ENCODE results near the gene XRRA1.
"Not testable (repeated sequence)": the region's sequence is repeated elsewhere in the genome, so short reads cannot be mapped to it uniquely, and the experiment has no call there.

Gene XRRA1

DNA sequence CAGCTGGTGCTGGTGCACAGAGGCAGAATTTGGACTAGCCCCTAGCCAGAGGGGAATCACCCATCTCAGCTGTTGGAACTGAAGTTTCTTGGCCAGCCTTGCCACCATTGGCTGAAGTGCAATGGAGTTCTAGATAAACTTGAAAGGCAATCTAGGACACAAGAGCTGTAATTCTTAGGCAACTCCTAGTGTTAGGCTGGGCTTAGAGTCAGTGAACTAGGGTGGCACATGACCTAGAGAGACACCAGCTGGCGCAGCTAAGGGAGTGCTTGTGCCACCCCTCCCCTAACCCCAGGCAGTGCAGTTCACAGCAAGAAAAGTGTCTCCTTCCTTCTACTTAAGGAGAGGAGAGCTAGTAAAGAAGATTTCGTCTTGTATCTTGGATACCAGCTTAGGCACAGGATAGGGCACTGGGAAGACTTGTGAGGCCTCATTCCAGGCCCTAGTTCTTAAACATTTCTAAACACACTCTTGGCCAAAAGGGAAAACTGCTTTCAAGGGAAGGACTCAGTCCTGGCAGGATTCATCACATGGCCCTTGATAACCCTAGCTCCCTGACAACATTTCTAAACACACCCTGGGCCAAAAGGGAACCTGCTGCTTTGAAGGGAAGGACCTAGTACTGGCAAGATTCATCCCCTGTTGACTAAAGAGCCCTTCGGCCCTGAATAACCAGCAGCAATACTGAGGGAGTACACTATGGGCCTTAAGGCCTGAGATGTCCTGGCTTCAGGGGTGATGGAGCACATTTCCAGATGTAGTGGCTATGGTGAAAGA lies 53.4 kb downstream of the XRRA1 start:
- no peak for ATAC-seq

DNA sequence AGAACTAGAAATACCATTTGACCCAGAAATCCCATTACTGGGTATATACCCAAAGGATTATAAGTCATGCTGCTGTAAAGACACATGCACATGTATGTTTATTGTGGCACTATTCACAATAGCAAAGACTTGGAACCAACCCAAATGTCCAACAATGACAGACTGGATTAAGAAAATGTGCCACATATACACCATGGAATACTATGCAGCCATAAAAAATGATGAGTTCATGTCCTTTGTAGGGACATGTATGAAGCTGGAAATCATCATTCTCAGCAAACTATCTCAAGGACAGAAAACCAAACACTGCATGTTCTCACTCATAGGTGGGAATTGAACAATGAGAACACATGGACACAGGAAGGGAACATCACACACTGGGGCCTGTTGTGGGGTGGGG lies 55.9 kb downstream of the XRRA1 start:
- ATAC-seq = not testable (repeated sequence)

DNA sequence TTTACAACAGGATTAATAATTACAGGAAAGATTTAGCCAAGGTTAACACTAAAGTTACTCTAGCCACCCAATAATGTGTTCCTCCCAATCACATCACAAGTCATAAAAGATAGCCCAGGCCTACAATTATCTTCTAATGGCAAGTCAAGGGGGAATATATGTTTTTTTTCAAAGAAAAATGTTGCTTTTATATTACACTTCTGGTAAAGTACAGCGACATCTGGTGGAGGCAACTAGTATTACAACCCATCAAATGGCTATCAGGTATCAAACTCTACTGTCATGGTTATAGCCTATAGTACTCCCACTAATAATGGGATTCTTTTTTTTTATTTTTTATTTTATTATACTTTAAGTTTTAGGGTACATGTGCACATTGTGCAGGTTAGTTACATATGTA lies 71.8 kb downstream of the XRRA1 start:
- no peak for ATAC-seq

- ATAC-seq = no peak
Measured at GRCh38 chr11:74871037-74871436, 77.9 kb downstream of the XRRA1 start.

DNA sequence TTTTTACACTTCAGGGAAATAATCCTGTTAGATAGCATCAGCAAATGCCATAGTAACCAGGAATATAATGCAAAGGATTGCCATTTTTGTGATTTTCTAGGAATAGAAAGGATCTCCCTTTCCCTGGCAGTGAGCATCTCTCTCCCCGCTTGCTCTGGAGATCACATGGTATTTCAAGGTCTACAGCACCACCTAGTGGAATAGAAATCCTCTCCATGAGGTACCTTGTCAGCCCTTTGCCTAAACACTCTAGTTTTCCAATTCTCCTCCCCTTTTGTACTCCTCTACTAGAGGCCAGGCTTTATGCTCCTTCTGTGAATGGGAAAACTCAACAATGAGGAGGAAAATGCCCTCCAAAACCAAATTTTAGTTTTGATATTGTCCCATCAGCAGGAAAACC lies 78.4 kb downstream of the XRRA1 start:
- no peak for ATAC-seq

DNA sequence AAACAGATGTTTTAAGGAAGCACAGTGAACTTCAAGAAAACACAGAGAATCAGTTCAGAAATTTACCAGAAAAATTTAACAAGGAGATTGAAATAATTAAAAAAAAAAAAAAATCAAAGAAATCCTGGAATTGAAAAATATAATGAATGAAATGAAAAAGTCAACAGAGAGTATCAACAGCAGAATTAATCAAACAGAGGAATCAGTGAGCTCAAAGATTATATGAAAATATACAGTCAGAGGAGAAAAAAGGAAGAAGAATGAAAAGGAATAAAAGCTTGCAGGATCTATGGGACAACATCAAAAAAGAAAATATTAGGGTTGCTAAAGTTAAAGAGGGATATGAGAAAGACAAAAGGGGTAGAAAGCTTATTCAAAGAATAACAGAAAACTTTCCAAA lies 82.3 kb downstream of the XRRA1 start:
- no peak for ATAC-seq

DNA sequence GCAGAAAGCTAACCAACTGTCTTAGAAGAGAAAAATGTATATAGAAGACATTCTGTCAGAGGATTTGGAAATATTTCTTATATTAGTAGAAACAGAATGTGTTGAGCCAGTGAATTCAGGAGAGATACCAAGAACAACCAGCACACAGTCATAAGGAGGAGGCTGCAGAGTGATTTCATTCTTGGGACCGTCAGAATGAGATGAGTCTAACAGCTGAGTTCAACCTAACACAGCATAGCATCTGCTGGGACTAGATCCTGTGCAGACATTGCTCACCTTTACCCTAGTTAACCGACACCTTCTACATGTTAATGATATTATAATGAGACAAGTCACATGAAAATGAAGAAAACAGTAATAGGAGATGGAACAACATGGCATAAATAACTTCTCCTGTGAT lies 85.5 kb downstream of the XRRA1 start:
- ATAC-seq = no peak

- no peak for ATAC-seq
Measured at GRCh38 chr11:74860743-74861142, 88.1 kb downstream of the XRRA1 start.

DNA sequence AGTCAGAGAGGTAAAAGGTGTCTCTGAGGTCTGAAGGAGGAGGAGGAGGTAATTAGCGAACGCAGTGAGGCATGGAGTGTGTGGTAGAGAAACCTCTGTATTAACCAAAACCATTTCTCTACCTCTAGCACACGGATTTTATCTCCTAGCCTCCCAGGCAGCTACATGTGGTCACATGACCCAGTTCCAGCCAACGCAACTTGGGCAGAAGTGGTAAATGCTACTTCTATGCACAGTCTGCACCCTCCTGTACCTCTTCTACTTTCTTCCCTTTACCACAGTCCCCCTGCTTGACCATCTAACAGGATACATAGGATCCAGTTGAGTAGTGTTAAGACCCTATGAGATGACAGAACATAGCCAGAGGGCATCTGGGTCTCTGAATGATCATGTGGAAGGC lies 95.7 kb downstream of the XRRA1 start:
- ATAC-seq = no peak

- ATAC-seq = no peak
Measured at GRCh38 chr11:74849525-74850391, 99.1 kb downstream of the XRRA1 start.

DNA sequence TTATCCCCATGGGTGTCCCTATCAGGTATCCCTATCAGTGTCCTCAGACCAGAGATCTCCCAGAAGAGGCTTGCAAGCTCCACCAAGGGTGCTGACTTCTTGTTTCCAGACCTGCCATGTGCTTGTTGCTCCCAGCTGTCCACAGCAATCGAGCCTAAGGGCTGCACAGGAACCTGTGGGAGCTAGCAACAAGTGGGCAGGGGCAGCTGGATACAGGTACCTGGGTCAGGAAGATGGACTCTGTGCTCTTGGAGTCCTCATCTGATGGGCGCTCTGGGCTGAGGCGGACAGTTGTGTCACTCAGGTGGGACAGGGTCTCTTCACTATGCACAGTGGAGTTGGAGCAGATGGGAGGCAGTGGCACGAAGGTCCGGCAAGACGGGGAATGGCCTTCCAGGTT lies 101.0 kb downstream of the XRRA1 start:
- no peak for ATAC-seq

- ATAC-seq = no peak
Measured at GRCh38 chr11:74847395-74847794, 101.5 kb downstream of the XRRA1 start.

DNA sequence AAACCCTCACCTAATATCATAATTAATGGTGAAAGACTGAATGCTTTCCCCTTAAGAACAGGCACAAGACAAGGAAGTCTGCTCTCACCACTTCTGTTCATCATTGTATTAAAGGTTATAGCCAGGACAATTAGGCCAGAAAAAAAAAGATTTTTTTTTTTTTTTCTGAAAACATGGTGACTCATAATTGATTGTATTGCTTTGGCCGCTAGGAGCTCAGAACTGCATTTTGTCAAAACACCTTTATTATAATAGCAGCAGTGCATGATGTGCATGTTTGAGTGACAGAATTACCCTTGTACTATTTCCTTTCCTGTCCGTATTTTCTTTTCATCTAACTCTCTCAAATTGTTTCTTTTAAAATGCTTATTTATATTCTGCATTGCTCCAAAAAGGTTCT lies 102.1 kb downstream of the XRRA1 start:
- ATAC-seq = no peak

DNA sequence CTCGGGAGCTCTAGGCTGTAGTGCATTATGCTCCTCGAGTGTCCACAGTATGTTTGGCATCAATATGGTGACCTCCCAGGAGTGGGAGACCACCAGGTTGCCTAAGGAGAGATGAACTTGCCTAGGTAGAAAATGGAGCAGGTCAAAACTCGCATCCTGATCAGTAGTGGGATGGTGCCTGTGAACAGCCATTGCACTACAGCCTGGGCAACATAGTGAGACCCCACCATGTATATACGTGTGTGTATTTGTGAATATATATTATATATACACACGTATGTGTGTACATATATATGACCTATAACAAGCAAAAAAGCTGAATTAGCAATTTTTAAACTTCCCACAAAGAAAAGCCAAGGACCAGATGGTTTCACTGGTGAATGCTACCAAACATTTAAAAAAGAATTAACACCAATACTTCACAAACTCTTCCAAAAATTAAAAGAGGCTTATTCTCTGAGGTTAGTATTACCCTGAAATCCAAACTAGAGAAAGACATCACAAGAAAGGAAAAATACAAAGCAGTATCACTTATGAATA lies 102.8 kb downstream of the XRRA1 start:
- no peak for ATAC-seq

DNA sequence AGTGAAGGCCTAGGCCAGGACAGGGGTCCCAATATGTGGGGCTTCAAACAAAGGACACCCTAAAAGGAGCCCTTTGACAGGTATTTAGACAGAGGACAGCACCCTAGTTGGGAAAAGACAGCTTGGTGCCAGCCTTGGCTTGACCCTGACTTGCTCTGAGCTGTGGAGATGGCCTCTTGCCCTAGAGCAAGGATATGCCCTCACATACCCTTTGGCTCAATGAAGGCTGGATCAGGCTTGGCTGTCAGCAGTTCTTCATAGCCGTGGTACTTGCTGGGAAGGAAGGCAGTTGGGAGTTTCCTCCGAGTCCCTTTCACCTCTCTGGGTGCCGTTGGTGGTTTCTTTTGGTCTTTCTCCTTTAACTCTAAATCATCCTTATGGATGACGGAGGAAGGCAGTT lies 104.0 kb downstream of the XRRA1 start:
- no peak for ATAC-seq

DNA sequence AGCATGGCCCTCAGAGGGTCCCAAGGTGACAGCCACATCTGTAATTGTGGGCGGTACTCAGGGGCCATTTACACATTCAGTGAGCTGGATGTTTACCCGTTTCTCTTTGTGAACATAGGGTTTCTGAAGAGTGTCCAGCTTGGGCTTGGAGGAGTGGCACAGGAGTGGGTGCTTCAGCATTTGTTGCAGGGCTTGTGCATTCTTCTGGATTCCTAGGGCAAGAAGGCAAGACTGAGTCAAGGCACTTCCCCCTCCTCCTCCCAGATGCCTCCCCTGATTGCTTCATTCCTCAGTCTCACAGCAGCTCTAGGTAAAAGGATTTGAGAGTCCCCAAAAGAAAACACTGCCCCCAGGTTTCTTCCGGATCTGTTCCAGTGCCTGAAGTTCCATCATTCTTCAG lies 104.8 kb downstream of the XRRA1 start:
- no peak for ATAC-seq

- no peak for ATAC-seq
Measured at GRCh38 chr11:74842967-74843366, 105.9 kb downstream of the XRRA1 start.

DNA sequence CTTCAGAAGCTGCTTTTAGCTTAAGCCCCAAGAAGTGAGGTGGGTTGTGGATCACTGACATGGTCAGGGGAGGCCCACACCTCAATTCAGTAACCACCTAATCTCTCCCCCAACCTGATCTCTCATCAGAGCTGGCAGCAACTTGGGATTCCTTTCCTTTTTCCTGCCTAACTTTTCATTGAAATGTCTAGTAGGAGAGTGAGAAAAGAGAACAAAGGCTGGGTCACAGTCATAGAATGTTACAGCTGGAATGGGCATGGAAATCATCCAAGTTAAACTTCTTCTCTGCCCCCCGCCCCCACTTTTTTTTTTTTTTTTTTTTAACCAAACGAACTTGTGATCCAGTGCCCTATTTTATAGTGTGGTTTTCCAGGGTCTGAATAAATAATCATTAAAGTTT lies 108.4 kb downstream of the XRRA1 start:
- ATAC-seq = no peak

DNA sequence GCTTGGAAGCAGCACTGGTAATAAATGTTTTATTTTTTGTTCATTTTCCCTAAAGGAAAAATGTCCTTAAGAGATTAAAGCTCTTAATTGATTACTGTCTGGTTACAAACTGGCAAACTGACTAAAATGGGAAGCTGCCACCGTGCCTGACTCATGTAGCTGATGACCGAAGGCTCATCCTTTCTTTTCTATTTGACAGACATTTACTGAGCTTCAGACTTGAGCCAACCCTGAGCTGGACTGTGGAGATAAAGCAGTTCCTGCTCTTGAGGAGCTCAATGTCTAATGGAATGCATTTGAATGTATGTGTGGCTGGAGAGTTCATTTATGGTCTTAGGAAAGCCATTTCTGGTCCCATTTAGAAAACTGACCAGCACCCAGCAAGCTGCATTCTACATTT lies 108.9 kb downstream of the XRRA1 start:
- ATAC-seq = no peak

- ATAC-seq = no peak
Measured at GRCh38 chr11:74839446-74839845, 109.4 kb downstream of the XRRA1 start.

- ATAC-seq = no peak
Measured at GRCh38 chr11:74838188-74838587, 110.7 kb downstream of the XRRA1 start.

DNA sequence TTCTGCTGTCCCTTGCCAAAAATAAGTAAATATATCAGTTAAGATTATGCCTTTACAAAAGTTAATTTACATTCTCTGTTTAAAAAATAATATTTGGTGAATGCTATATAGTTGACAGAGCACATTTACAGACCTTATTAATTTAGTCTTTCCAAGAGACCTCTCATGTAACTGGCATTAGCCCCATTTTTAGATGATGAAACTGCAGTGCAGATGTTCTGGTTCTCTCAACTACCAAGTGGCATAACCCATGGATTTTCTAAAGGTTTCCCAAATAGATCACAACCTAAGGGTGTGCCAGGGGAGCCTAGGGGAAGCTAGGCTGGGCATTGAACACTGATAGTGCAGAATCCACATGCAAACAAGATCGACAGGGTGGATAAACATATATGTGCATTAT lies 111.7 kb downstream of the XRRA1 start:
- ATAC-seq = no peak

GRCh38 chr11:74826901-74827300 lies 122.0 kb downstream of the XRRA1 start:
- no peak for ATAC-seq

GRCh38 chr11:74825596-74825995 lies 123.3 kb downstream of the XRRA1 start:
- ATAC-seq = not testable (repeated sequence)

All from activated CD4-positive, CD25-positive, alpha-beta regulatory T cell treated with anti-CD3 and anti-CD28 coated beads, Interleukin-2, amount 50 U/mL, for 24 hours (primary cell).